Measurements from ENCODE around the gene SIX3. TPM values are rescaled to one million over a fixed set of nuclear protein-coding genes. Genes with fewer than 3 reads are reported as not detected.

Gene SIX3
- total and polyA plus RNA-seq, 7 donors, result not detected

DNA sequence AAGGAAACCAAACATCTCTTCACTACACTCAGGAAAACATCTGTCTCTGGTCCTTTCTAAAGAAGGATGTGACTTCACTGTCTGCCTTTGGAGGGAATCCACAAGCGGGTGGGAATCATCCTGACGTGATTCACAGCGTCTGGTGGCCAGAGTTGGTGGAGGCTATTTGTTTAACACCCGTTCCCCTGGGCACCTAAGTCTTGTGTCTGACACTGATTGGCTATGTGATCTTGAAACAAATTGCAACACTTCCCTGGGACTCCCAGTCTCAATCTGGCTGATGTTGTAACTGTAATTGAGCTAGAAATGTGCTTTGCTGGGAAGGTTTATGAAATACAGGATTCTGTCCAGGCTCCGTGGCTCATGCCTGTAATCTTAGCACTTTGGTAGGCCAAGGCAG lies 28.8 kb upstream of the SIX3 start:
- Histone ChIP-seq H3K4me3 (no peak overlapping the region), H3K36me3 (no peaks in the 10 kb centered on the region), H3K9me3 (peaks cover 0 to 2% (median 0%) of the 10 kb centered on the region in 4 donors), H3K27me3 (peaks cover 0 to 10% (median 0%) of the 10 kb centered on the region in 3 donors), H3K27ac (no peak overlapping the region), H3K4me1 (no peaks in the 10 kb centered on the region)
- TF ChIP-seq POLR2AphosphoS5 (IDR thresholded peaks at IDR 0.05), result no peak
- TF ChIP-seq POLR2A (IDR thresholded peaks at IDR 0.05), result no peak
- no peak for TF ChIP-seq EP300 (IDR thresholded peaks at IDR 0.05)
- TF ChIP-seq, protein P1, sequence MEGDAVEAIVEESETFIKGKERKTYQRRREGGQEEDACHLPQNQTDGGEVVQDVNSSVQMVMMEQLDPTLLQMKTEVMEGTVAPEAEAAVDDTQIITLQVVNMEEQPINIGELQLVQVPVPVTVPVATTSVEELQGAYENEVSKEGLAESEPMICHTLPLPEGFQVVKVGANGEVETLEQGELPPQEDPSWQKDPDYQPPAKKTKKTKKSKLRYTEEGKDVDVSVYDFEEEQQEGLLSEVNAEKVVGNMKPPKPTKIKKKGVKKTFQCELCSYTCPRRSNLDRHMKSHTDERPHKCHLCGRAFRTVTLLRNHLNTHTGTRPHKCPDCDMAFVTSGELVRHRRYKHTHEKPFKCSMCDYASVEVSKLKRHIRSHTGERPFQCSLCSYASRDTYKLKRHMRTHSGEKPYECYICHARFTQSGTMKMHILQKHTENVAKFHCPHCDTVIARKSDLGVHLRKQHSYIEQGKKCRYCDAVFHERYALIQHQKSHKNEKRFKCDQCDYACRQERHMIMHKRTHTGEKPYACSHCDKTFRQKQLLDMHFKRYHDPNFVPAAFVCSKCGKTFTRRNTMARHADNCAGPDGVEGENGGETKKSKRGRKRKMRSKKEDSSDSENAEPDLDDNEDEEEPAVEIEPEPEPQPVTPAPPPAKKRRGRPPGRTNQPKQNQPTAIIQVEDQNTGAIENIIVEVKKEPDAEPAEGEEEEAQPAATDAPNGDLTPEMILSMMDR (IDR thresholded peaks at IDR 0.05), result no peak
- WGBS, 2 donors, result 65 to 72% methylated on average over 5 of the region's 5 CpGs
- DNase-seq, result no peak
- intact Hi-C loops (cut with DNase I), result no loop called here

DNA sequence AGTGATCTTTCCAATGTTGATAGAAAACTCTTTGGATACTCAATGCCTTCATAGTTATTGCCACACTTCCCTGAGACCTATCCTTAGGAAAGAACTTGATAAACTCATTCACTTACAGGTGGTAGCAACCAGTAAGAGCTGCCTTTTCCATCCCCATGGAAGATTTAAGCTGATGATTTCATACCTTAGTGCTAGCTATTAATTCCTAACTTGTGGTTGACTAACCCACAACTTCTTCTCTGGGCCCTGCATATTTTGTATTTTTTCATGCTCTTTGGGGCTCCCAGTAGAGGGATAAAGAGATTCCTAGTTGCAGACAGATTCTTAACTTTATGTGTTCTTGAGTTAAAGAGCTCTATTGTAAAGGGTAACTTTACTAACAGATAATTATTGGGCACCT lies 25.2 kb upstream of the SIX3 start:
- intact Hi-C loops (cut with DNase I), result no loop called here
- no peaks in the 10 kb centered on the region for H3K4me1 ChIP-seq
- H3K27ac ChIP-seq, result no peak overlapping the region
- no peak overlapping the region for H3K4me3 ChIP-seq
- H3K27me3 ChIP-seq, result peaks cover 0 to 31% (median 4%) of the 10 kb centered on the region in 3 donors
- no peaks in the 10 kb centered on the region for H3K36me3 ChIP-seq
- TF ChIP-seq, protein P1 (IDR thresholded peaks at IDR 0.05), result no peak
- TF ChIP-seq POLR2A (IDR thresholded peaks at IDR 0.05), result no peak
- TF ChIP-seq POLR2AphosphoS5 (IDR thresholded peaks at IDR 0.05), result no peak
- no peak for TF ChIP-seq EP300 (IDR thresholded peaks at IDR 0.05)
- H3K9me3 ChIP-seq, result no peaks in the 10 kb centered on the region
- DNase-seq, result no peak

DNA sequence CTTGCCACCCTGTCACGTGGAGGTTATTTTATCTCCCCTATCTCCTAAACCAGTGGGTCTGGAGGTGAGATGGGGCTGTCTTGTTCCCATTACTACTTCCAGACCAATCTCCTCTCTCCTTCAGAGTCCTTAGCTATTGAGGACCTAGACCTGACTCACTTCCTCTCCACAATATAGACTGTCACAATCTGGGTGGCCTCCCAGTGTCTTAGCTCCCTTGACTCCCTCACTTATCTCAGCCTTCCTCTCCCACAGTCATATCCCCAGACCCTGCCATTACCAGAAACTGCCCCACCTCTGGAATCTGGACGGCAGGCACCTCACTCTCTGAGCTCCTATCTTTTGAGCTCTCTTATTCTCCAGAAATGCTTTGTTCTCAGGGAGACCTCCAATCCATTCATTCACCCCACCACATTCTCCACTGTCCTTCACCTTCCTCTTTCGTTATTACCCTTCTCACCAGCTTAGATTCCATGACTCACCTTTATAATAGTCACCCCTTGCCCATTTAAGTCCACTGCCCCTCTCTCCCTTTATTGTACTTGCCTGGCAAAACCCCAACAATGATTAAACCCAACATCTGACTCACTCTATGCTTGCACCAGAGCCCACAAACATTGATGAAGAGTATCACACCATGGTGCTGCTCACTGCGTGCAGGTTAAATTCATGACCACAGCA lies 23.3 kb upstream of the SIX3 start:
- H3K27ac ChIP-seq, result no peak overlapping the region
- intact Hi-C loops (cut with DNase I), result no loop called here
- no peak overlapping the region for H3K4me3 ChIP-seq
- 68 to 75% methylated on average over 4 of the region's 4 CpGs for WGBS, 2 donors
- peaks cover 5 to 46% (median 11%) of the 10 kb centered on the region in 3 donors for H3K27me3 ChIP-seq
- H3K36me3 ChIP-seq, result no peaks in the 10 kb centered on the region
- no peak for DNase-seq
- TF ChIP-seq EP300 (IDR thresholded peaks at IDR 0.05), result no peak
- no peak for TF ChIP-seq POLR2A (IDR thresholded peaks at IDR 0.05)
- TF ChIP-seq POLR2AphosphoS5 (IDR thresholded peaks at IDR 0.05), result no peak
- TF ChIP-seq, protein P1 (IDR thresholded peaks at IDR 0.05), result no peak
- no peaks in the 10 kb centered on the region for H3K9me3 ChIP-seq
- H3K4me1 ChIP-seq, result no peaks in the 10 kb centered on the region

DNA sequence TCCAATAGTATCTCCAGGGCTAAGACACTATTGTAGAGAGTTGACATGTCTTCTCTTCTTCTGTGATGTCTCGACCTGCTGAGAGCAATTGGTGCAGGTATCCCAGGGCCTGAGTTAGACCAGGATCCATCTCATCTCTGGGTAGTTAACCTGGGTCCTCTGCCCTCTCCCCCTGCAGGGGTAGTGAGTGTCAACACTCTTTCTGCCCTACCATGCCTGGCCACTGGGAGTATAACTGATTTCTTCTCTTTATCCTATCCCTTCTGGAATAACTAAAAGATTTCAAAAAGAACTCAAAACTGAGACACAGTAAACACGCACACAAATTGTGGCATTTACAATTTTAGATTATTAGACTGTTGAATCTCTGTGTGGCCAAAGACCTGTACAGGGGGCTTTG lies 20.8 kb upstream of the SIX3 start:
- Histone ChIP-seq H3K4me1 (no peaks in the 10 kb centered on the region), H3K36me3 (no peaks in the 10 kb centered on the region), H3K4me3 (no peak overlapping the region), H3K27me3 (peaks cover 7 to 67% (median 29%) of the 10 kb centered on the region in 3 donors), H3K9me3 (no peaks in the 10 kb centered on the region), H3K27ac (no peak overlapping the region)
- intact Hi-C loops (cut with DNase I), result no loop called here
- DNase-seq, result no peak
- WGBS, 2 donors, result 83 to 84% methylated on average over 2 of the region's 2 CpGs
- no peak for TF ChIP-seq EP300 (IDR thresholded peaks at IDR 0.05)

DNA sequence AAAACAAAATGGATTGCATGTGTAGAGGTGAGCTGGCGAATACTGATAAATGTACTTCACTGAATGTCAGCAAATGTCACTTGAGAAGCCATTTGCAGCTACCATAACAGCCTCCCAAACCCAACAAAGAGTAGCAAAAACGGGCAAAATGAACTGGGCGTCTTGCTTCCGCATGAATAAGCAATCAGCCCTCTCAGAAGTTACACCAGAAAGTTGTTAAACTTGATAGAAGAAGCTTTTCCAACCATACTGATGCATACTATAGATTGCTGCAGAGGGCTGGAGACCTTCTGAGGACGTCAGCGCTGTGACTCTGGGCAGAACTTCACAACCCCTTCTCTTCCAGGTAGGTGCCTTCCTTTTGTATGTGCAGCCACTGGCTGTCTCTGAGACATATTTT lies 18.7 kb upstream of the SIX3 start:
- Histone ChIP-seq H3K27me3 (peaks cover 17 to 85% (median 49%) of the 10 kb centered on the region in 3 donors), H3K4me1 (peaks cover 0 to 1% (median under 1%) of the 10 kb centered on the region in 4 donors), H3K27ac (no peak overlapping the region), H3K4me3 (no peak overlapping the region), H3K36me3 (no peaks in the 10 kb centered on the region), H3K9me3 (no peaks in the 10 kb centered on the region)
- DNase-seq, result no peak
- intact Hi-C loops (cut with DNase I), result no loop called here
- TF ChIP-seq, protein P1 (IDR thresholded peaks at IDR 0.05), result no peak
- TF ChIP-seq POLR2AphosphoS5 (IDR thresholded peaks at IDR 0.05) (no peak), POLR2A (IDR thresholded peaks at IDR 0.05) (no peak), EP300 (IDR thresholded peaks at IDR 0.05) (no peak)
- 88 to 89% methylated on average over 6 of the region's 6 CpGs for WGBS, 2 donors
